ENCODE measurements around the gene EFCAB11. TPM values are rescaled to one million over a fixed set of nuclear protein-coding genes. Genes with fewer than 3 reads are reported as not detected.
A peak's percentile ranks its signal among the peaks of the same experiment; 100 is the strongest.

The EFCAB11 gene
- total and polyA plus RNA-seq, 9 donors: 1.9 to 14.8 (median 5.2) TPM

GRCh38 chr14:89978656-89979055 lies 24.1 kb upstream of the EFCAB11 start:
- intact Hi-C loops (cut with DNase I): loop anchor here in 1 of 4 donors (10.0 kb wide), 1 partner anchor 836 kb away; the partner anchor contains the start of gene TTC7B
- H3K27ac ChIP-seq: no peak overlapping the region
- TF ChIP-seq CTCF (IDR thresholded peaks at IDR 0.05) (no peak), POLR2A (IDR thresholded peaks at IDR 0.05) (no peak), EP300 (IDR thresholded peaks at IDR 0.05) (no peak)
- no peaks in the 10 kb centered on the region for H3K27me3 ChIP-seq
- H3K36me3 ChIP-seq: no peaks in the 10 kb centered on the region
- 61 to 66% (median 61%) methylated on average over 4 of the region's 4 CpGs for WGBS, 3 donors
- no peaks in the 10 kb centered on the region for H3K4me1 ChIP-seq (ENCODE audit: insufficient read depth)
- DNase-seq: no peak
- no peak overlapping the region for H3K4me3 ChIP-seq
- H3K9me3 ChIP-seq: no peaks in the 10 kb centered on the region

- H3K36me3 ChIP-seq: no peaks in the 10 kb centered on the region
- no peak overlapping the region for H3K27ac ChIP-seq
- WGBS, 3 donors: 89 to 92% (median 90%) methylated on average over 4 of the region's 4 CpGs
- H3K27me3 ChIP-seq: no peaks in the 10 kb centered on the region
- no peak for DNase-seq
- no peak overlapping the region for H3K4me3 ChIP-seq
- no peaks in the 10 kb centered on the region for H3K4me1 ChIP-seq (ENCODE audit: insufficient read depth)
- no peaks in the 10 kb centered on the region for H3K9me3 ChIP-seq
- intact Hi-C loops (cut with DNase I): loop anchor here in 1 of 4 donors (10.0 kb wide), 1 partner anchor 837 kb away; the partner anchor contains the start of gene TTC7B
- TF ChIP-seq POLR2A (IDR thresholded peaks at IDR 0.05): no peak
- no peak for TF ChIP-seq EP300 (IDR thresholded peaks at IDR 0.05)
- TF ChIP-seq CTCF (IDR thresholded peaks at IDR 0.05): no peak
Observed at GRCh38 chr14:89977668-89978067, 23.1 kb upstream of the EFCAB11 start.

DNA sequence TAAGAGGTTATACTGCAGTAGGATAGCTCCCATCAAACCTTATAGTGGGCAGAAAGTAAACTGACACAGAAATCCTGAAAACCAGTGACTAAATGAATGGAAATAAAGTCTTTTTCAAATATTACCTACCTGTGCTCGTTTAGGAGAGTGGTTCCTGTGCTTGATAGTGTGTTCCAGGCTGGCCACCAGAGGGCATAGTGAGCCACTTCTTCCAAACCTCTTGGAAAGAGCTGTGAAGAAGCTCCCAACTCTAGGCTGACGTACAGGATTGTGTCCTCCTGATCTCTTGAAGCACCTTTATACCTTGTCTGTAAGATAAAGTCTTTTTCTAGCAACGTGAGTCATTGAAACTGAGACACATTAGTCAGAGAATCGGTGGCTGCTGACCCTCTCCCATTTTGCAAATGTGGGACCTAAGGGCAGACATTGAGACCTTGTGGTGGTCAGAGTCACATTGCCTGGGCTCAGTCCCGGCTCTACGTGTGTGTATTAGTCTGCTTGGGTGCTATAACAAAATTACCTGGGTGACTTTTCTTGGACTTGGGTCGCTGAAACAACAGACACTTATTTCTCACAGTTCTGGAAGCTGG lies 18.8 kb upstream of the EFCAB11 start:
- Histone ChIP-seq H3K36me3 (no peaks in the 10 kb centered on the region), H3K4me1 (ENCODE audit: insufficient read depth) (no peaks in the 10 kb centered on the region)
- intact Hi-C loops (cut with DNase I): loop anchor here in 1 of 4 donors (10.0 kb wide), 1 partner anchor 841 kb away; the partner anchor contains the start of gene TTC7B

DNA sequence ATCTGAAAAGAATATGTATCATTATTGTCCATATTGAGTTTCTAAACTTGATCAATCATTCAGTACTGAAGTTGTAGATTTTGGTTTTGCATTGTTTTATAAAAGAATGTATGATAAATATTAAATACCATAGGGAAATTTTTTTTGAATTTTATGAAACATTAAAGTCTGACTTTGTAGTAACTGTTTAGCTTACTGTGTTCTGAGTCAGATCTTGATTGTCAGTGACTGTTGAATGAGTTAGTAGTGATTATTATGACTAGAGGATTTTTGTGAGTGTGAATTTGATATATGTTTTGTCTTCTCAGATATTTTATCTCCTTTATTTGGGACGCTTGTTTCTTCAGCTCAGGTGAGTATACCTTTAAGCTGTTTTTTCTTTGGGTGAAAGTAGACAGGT lies 11.3 kb upstream of the EFCAB11 start:
- H3K27me3 ChIP-seq: no peaks in the 10 kb centered on the region
- 60 to 96% (median 77%) methylated on average over 1 of the region's 1 CpG for WGBS, 3 donors
- intact Hi-C loops (cut with DNase I): no loop called here
- no peaks in the 10 kb centered on the region for H3K4me1 ChIP-seq (ENCODE audit: insufficient read depth)
- H3K9me3 ChIP-seq: no peaks in the 10 kb centered on the region
- H3K36me3 ChIP-seq: no peaks in the 10 kb centered on the region
- no peak overlapping the region for H3K27ac ChIP-seq
- TF ChIP-seq POLR2A (IDR thresholded peaks at IDR 0.05) (no peak), EP300 (IDR thresholded peaks at IDR 0.05) (no peak), CTCF (IDR thresholded peaks at IDR 0.05) (no peak)
- H3K4me3 ChIP-seq: no peak overlapping the region
- no peak for DNase-seq

More for the DNA sequence above, 18.8 kb upstream of the EFCAB11 start:
- Histone ChIP-seq H3K4me3 (no peak overlapping the region), H3K9me3 (no peaks in the 10 kb centered on the region), H3K27ac (no peak overlapping the region), H3K27me3 (no peaks in the 10 kb centered on the region)
- WGBS, 3 donors: 54 to 56% (median 56%) methylated on average over 7 of the region's 7 CpGs
- TF ChIP-seq EP300 (IDR thresholded peaks at IDR 0.05) (no peak), CTCF (IDR thresholded peaks at IDR 0.05) (peak; percentile 46 to 63 (median 57)), POLR2A (IDR thresholded peaks at IDR 0.05) (no peak)
- DNase-seq: peak; percentile 52 to 75 (median 62)

All from ovary (tissue), 9 donors.